ENCODE measurements around the gene SPIN2A.

- TF ChIP-seq CTCF (conservative IDR thresholded peaks at IDR 0.05; ENCODE audit: low read length) (no peak), EZH2phosphoT487 (IDR thresholded peaks at IDR 0.05; ENCODE audit: borderline replicate concordance) (no peak)
Observed at GRCh38 chrX:57134702-57135101, 2.5 kb downstream of the SPIN2A start.

Measured in Loucy (cell line).